HFFc6 (cell line): ENCODE data around the gene C1orf226. TPM values are rescaled to one million over a fixed set of nuclear protein-coding genes. Genes with fewer than 3 reads are reported as not detected.

Experiments used
- DNase-seq: peaks from one replicate; pipeline ENCODE4 v3.0.0-alpha.2; 2018
- H3K27ac Mint-ChIP-seq: 2 replicates; pipeline ENCODE4 v1.8.0; 2020; ENCODE audit warnings: mild to moderate bottlenecking, mixed read lengths
- H3K27me3 Mint-ChIP-seq: 2 replicates; pipeline ENCODE4 v1.8.0; 2021; ENCODE audit warnings: mild to moderate bottlenecking, moderate library complexity, mixed read lengths; ENCODE audit not compliant: insufficient read depth
- H3K36me3 Mint-ChIP-seq: 2 replicates; pipeline ENCODE4 v1.8.0; 2021; ENCODE audit warnings: low read depth, mixed read lengths
- H3K4me1 Mint-ChIP-seq: 2 replicates; pipeline ENCODE4 v1.8.0; 2020; ENCODE audit warnings: low read depth, mixed read lengths
- H3K4me3 Mint-ChIP-seq: 2 replicates; pipeline ENCODE4 v1.8.0; 2020; ENCODE audit warnings: mild to moderate bottlenecking, moderate library complexity, mixed read lengths
- H3K9me3 Mint-ChIP-seq: 2 replicates; pipeline ENCODE4 v1.8.0; 2020; ENCODE audit warnings: mild to moderate bottlenecking, mixed read lengths
- CTCF ChIP-seq: fragments of 200-600 bp; sonication (generic); IDR thresholded peaks from 2 replicates; pipeline ENCODE4 v1.5.0; 2021; ENCODE audit warnings: antibody characterized with exemption, mild to moderate bottlenecking
- total RNA-seq, 6 experiments: library from RNA; stranded (reverse); fragmentation: NEBNext Ultra II Directional; extraction: Animal tissue kit (Norgen Biotek cat#: 25700); gene quantifications; 2 replicates in 1 of 6; 3 replicates in 5 of 6; pipeline ENCODE4 v1.2.3, GENCODE V29; 2021

Gene C1orf226
- total RNA-seq, 6 experiments from 2014 or later: 0.09 to 0.43 (median 0.20) TPM

- TF ChIP-seq CTCF: no peak
- Mint-ChIP-seq H3K4me1 (peaks cover 28% of the 10 kb centered on the region), H3K9me3 (no peaks in the 10 kb centered on the region), H3K4me3 (no peak overlapping the region), H3K27ac (no peak overlapping the region), H3K27me3 (peaks cover 5% of the 10 kb centered on the region), H3K36me3 (no peaks in the 10 kb centered on the region)
- no peak for DNase-seq
These were observed 11.4 kb upstream of the C1orf226 start for GRCh38 chr1:162370161-162370560.

- no peak for DNase-seq
- Mint-ChIP-seq H3K27ac (no peak overlapping the region), H3K9me3 (no peaks in the 10 kb centered on the region), H3K27me3 (peaks cover 5% of the 10 kb centered on the region), H3K36me3 (no peaks in the 10 kb centered on the region), H3K4me3 (no peak overlapping the region), H3K4me1 (peaks cover 28% of the 10 kb centered on the region)
- TF ChIP-seq CTCF: no peak
These were observed 10.8 kb upstream of the C1orf226 start for GRCh38 chr1:162370721-162371120.

GRCh38 chr1:162371611-162372010, 9.9 kb upstream of the C1orf226 start:
- Mint-ChIP-seq H3K27me3 (peaks cover 5% of the 10 kb centered on the region), H3K4me1 (peaks cover 25% of the 10 kb centered on the region), H3K9me3 (no peaks in the 10 kb centered on the region), H3K4me3 (no peak overlapping the region), H3K27ac (peak overlapping the region; percentile 22), H3K36me3 (no peaks in the 10 kb centered on the region)
- no peak for TF ChIP-seq CTCF
- peak; percentile 48 for DNase-seq

GRCh38 chr1:162372159-162373071, 9.1 kb upstream of the C1orf226 start:
- TF ChIP-seq CTCF: no peak
- no peak for DNase-seq

GRCh38 chr1:162373072-162373427, 8.5 kb upstream of the C1orf226 start:
- no peak for DNase-seq
- Mint-ChIP-seq H3K36me3 (no peaks in the 10 kb centered on the region), H3K4me1 (peaks cover 18% of the 10 kb centered on the region), H3K4me3 (no peak overlapping the region), H3K27me3 (peaks cover 6% of the 10 kb centered on the region), H3K9me3 (no peaks in the 10 kb centered on the region), H3K27ac (no peak overlapping the region)
- TF ChIP-seq CTCF: no peak

More at GRCh38 chr1:162372159-162373071, 9.1 kb upstream of the C1orf226 start:
- Mint-ChIP-seq H3K9me3 (no peaks in the 10 kb centered on the region), H3K4me1 (peaks cover 19% of the 10 kb centered on the region), H3K36me3 (no peaks in the 10 kb centered on the region), H3K4me3 (no peak overlapping the region), H3K27me3 (peaks cover 5% of the 10 kb centered on the region), H3K27ac (no peak overlapping the region; the same call in 1 of the 2 replicates)
